ENCODE results near the gene CREB5.

The CREB5 gene

GRCh38 chr7:28865601-28866144 is 453.4 kb downstream of the CREB5 start:
- in situ Hi-C loops (cut with MboI; ENCODE audit: low sequenced_read_pairs) = no loop called here

- in situ Hi-C loops (cut with MboI; ENCODE audit: low sequenced_read_pairs) = no loop called here
These were observed 456.4 kb downstream of the CREB5 start for GRCh38 chr7:28868712-28869111.

GRCh38 chr7:28871077-28871476 is 458.8 kb downstream of the CREB5 start:
- in situ Hi-C loops (cut with MboI; ENCODE audit: low sequenced_read_pairs) = no loop called here

- in situ Hi-C loops (cut with MboI; ENCODE audit: low sequenced_read_pairs) = no loop called here
These were observed 459.3 kb downstream of the CREB5 start for GRCh38 chr7:28871631-28872030.

- in situ Hi-C loops (cut with MboI; ENCODE audit: low sequenced_read_pairs) = no loop called here
These were observed 459.9 kb downstream of the CREB5 start for GRCh38 chr7:28872226-28872625.

GRCh38 chr7:28873365-28873764 is 461.0 kb downstream of the CREB5 start:
- in situ Hi-C loops (cut with MboI; ENCODE audit: low sequenced_read_pairs) = no loop called here

- in situ Hi-C loops (cut with MboI; ENCODE audit: low sequenced_read_pairs) = no loop called here
These were observed 461.7 kb downstream of the CREB5 start for GRCh38 chr7:28874001-28874400.

Data from hTERT RPE-1 (cell line).